A549 (cell line): ENCODE data around the gene SLC35F3.

Source experiments
- CTCF ChIP-seq: fragments of >200 bp; sonication (Bioruptor Twin); formaldehyde crosslinking; IDR thresholded peaks from 3 replicates; pipeline ENCODE4 v1.5.1; 2016
- ELK1 ChIP-seq: fragments of 150-350 bp; IDR thresholded peaks from 2 replicates; pipeline ENCODE4 v1.6.1; 2014; ENCODE audit warnings: low read depth, mild to moderate bottlenecking, low read length
- KDM5A ChIP-seq: fragments of 200-600 bp; sonication (generic); IDR thresholded peaks from 2 replicates; pipeline ENCODE4 v1.6.1; 2016; ENCODE audit warnings: antibody characterized with exemption, mild to moderate bottlenecking
- PBX3 ChIP-seq: IDR thresholded peaks from 2 replicates; pipeline ENCODE4 v1.6.1; 2012
- PHF8 ChIP-seq: fragments of 200-600 bp; sonication (generic); IDR thresholded peaks from 2 replicates; pipeline ENCODE4 v1.6.1; 2016; ENCODE audit warnings: low read depth, mild to moderate bottlenecking, antibody characterized with exemption, moderate library complexity, borderline replicate concordance
- POLR2A ChIP-seq: IDR thresholded peaks from 2 replicates; pipeline ENCODE4 v1.6.1; 2012; ENCODE audit warnings: mild to moderate bottlenecking, low read length
- REST ChIP-seq: fragments of 200-600 bp; sonication (generic); IDR thresholded peaks from 2 replicates; pipeline ENCODE4 v1.6.1; 2016; ENCODE audit warnings: antibody characterized with exemption, mild to moderate bottlenecking, moderate library complexity
- SMC3 ChIP-seq: fragments of >200 bp; sonication (Bioruptor Twin); formaldehyde crosslinking; IDR thresholded peaks from 3 replicates; pipeline ENCODE4 v1.6.1; 2018; ENCODE audit warnings: inconsistent platforms

- TF ChIP-seq POLR2A = no peak
- TF ChIP-seq CTCF = no peak
- TF ChIP-seq REST = no peak
- no peak for TF ChIP-seq ELK1
- no peak for TF ChIP-seq PHF8
- TF ChIP-seq SMC3 = no peak
- TF ChIP-seq KDM5A = no peak
- TF ChIP-seq PBX3 = no peak
These were observed 244.7 kb downstream of the SLC35F3 start for GRCh38 chr1:234149217-234149616.
